HEK293 (cell line): ENCODE measurements around the gene UTP14A.

Source experiments
- MZF1 ChIP-seq: fragments of 450-650 bp; formaldehyde crosslinking; IDR thresholded peaks from 2 replicates; pipeline ENCODE4 v1.5.1; 2017; ENCODE audit warnings: missing biosample characterization, missing genetic modification characterization, borderline replicate concordance
- ZBTB44 ChIP-seq: fragments of 450-650 bp; IDR thresholded peaks from 2 replicates; pipeline ENCODE4 v1.5.1; 2018; ENCODE audit warnings: missing biosample characterization, mild to moderate bottlenecking, missing genetic modification characterization
- ZNF155 ChIP-seq: fragments of 450-650 bp; formaldehyde crosslinking; IDR thresholded peaks from 2 replicates; pipeline ENCODE4 v1.5.1; 2016; ENCODE audit warnings: missing biosample characterization, missing genetic modification characterization
- ZNF354C ChIP-seq: fragments of 450-650 bp; formaldehyde crosslinking; IDR thresholded peaks from 2 replicates; pipeline ENCODE4 v1.5.1; 2016; ENCODE audit warnings: missing biosample characterization, missing genetic modification characterization, low read depth, borderline replicate concordance
- ZNF37A ChIP-seq: fragments of 450-650 bp; IDR thresholded peaks from 2 replicates; pipeline ENCODE4 v1.5.1; 2018; ENCODE audit warnings: missing biosample characterization, missing genetic modification characterization
- ZNF776 ChIP-seq: fragments of 450-650 bp; formaldehyde crosslinking; IDR thresholded peaks from 2 replicates; pipeline ENCODE4 v1.5.0; 2017; ENCODE audit warnings: missing biosample characterization, missing genetic modification characterization, borderline replicate concordance
- ZNF777 ChIP-seq: fragments of 450-650 bp; formaldehyde crosslinking; IDR thresholded peaks from 2 replicates; pipeline ENCODE4 v1.5.1; 2017; ENCODE audit warnings: missing biosample characterization, missing genetic modification characterization, borderline replicate concordance
- ZNF843 ChIP-seq: fragments of 450-650 bp; formaldehyde crosslinking; IDR thresholded peaks from 2 replicates; pipeline ENCODE4 v1.5.1; 2016; ENCODE audit warnings: missing biosample characterization, missing genetic modification characterization
- TF ChIP-seq, protein P1 (sequence below): fragments of 450-650 bp; formaldehyde crosslinking; IDR thresholded peaks from 2 replicates; pipeline ENCODE4 v1.5.1; 2016; ENCODE audit warnings: missing biosample characterization, missing genetic modification characterization
- TF ChIP-seq, protein P2 (sequence below): fragments of 450-650 bp; formaldehyde crosslinking; IDR thresholded peaks from 2 replicates; pipeline ENCODE4 v1.5.1; 2016; ENCODE audit warnings: missing biosample characterization, missing genetic modification characterization

DNA sequence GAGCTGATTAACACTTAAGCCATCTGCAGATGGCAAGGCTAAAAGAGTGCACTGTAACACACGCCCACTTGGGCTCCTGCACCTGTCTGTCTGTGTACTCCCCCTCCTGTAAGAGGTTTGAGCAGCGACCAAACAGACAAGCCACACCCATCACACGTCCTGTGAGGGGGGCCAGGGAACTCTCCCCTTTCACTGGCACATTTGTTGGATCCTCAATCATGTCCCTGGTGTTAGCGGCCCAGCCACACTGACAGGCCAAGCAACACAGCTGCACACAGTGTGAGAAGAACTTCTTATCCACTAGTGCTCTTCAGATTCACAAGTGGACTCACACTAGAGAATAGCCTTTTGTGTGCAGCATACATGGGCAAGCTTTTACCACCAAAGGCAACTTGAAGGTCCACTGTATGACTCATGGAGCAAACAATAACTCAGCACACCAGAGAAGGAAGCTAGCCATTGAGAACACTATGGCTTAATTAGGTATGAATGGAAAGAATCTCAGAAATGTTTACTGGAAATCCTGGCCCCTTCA is 29.1 kb upstream of the UTP14A start:
- TF ChIP-seq MZF1 (tag by site-specific recombination) (no peak), ZBTB44 (tag by site-specific recombination) (no peak), ZNF37A (tag by site-specific recombination) (no peak), ZNF843 (tag by site-specific recombination) (no peak), ZNF777 (tag by site-specific recombination) (no peak), ZNF354C (no peak), ZNF155 (tag by site-specific recombination) (no peak), ZNF776 (tag by site-specific recombination) (no peak)
- TF ChIP-seq, protein P1, sequence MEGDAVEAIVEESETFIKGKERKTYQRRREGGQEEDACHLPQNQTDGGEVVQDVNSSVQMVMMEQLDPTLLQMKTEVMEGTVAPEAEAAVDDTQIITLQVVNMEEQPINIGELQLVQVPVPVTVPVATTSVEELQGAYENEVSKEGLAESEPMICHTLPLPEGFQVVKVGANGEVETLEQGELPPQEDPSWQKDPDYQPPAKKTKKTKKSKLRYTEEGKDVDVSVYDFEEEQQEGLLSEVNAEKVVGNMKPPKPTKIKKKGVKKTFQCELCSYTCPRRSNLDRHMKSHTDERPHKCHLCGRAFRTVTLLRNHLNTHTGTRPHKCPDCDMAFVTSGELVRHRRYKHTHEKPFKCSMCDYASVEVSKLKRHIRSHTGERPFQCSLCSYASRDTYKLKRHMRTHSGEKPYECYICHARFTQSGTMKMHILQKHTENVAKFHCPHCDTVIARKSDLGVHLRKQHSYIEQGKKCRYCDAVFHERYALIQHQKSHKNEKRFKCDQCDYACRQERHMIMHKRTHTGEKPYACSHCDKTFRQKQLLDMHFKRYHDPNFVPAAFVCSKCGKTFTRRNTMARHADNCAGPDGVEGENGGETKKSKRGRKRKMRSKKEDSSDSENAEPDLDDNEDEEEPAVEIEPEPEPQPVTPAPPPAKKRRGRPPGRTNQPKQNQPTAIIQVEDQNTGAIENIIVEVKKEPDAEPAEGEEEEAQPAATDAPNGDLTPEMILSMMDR (tag by site-specific recombination): no peak
- TF ChIP-seq, protein P2, sequence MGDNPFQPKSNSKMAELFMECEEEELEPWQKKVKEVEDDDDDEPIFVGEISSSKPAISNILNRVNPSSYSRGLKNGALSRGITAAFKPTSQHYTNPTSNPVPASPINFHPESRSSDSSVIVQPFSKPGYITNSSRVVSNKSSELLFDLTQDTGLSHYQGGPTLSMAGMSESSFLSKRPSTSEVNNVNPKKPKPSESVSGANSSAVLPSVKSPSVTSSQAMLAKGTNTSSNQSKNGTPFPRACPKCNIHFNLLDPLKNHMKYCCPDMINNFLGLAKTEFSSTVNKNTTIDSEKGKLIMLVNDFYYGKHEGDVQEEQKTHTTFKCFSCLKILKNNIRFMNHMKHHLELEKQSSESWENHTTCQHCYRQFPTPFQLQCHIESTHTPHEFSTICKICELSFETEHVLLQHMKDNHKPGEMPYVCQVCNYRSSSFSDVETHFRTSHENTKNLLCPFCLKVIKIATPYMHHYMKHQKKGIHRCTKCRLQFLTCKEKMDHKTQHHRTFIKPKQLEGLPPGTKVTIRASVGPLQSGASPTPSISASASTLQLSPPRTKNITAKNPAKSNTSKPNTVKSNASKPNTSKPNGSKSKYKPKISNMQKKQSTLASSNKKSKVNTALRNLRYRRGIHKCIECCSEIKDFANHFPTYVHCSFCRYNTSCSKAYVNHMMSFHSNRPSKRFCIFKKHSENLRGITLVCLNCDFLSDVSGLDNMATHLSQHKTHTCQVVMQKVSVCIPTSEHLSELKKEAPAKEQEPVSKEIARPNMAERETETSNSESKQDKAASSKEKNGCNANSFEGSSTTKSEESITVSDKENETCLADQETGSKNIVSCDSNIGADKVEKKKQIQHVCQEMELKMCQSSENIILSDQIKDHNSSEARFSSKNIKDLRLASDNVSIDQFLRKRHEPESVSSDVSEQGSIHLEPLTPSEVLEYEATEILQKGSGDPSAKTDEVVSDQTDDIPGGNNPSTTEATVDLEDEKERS (tag by site-specific recombination): no peak
